ENCODE data around the gene FAM111B. TPM values are rescaled to one million over a fixed set of nuclear protein-coding genes. Genes with fewer than 3 reads are reported as not detected.

Gene FAM111B
- total RNA-seq, 1 donor from 2014 or later, result under 0.01 TPM

GRCh38 chr11:59175091-59175501 lies 68.1 kb downstream of the FAM111B start:
- Histone ChIP-seq H3K27me3 (ENCODE audit: control insufficient read depth, insufficient read depth, low read length) (no peaks in the 10 kb centered on the region), H3K36me3 (ENCODE audit: control insufficient read depth, insufficient read depth, low read length) (peaks cover 6% of the 10 kb centered on the region), H3K4me3 (ENCODE audit: low read depth, low read length) (no peak overlapping the region)
- FAIRE-seq (no peak), DNase-seq (ENCODE audit: low read depth) (no peak)
- TF ChIP-seq CTCF (IDR thresholded peaks at IDR 0.05; ENCODE audit: insufficient read depth, low read length, severe bottlenecking), result no peak

DNA sequence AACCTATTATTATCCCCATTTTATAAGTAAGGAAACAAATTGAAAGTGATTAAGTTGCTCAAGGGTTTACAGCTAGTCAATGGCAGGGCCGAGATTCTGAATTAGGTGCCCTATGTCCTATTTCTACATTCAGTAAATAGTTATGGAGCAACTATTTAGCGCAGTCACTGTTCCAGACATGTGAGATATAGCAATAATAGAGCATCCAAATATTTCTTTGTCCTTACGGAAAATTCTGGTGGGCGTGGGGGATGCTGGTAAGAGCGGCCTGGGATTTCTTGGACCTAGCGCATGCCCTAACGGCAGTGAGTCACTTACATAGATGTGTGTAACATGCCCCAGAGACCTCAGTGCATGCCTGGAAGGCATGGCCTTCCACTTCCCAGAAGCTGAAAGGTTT lies 69.3 kb downstream of the FAM111B start:
- no peak for FAIRE-seq
- DNase-seq (ENCODE audit: low read depth), result no peak
- Histone ChIP-seq H3K4me3 (ENCODE audit: low read depth, low read length) (no peak overlapping the region), H3K36me3 (ENCODE audit: control insufficient read depth, insufficient read depth, low read length) (peaks cover 6% of the 10 kb centered on the region), H3K27me3 (ENCODE audit: control insufficient read depth, insufficient read depth, low read length) (no peaks in the 10 kb centered on the region)
- no peak for TF ChIP-seq CTCF (IDR thresholded peaks at IDR 0.05; ENCODE audit: insufficient read depth, low read length, severe bottlenecking)

Other genes starting within 250 kb of the FAM111B start
- gene GLYATL1, start 167.7 kb upstream of the FAM111B start, total RNA-seq, result not detected in 2 replicates
- gene GLYATL1B, start 20.9 kb upstream of the FAM111B start, total RNA-seq, result not detected in 2 replicates
- gene FAM111A, start 35.6 kb downstream of the FAM111B start, total RNA-seq, result 7.9 and 18.3 TPM in 2 replicates
- 2.4 and 2.6 TPM in 2 replicates for gene DTX4, start 64.9 kb downstream of the FAM111B start, total RNA-seq
- not detected in 2 replicates for gene MPEG1, start 105.7 kb downstream of the FAM111B start, total RNA-seq

All from bronchial epithelial cell (primary cell).